Measurements from ENCODE around the gene FGF8.
"Not testable (repeated sequence)": the region's sequence is repeated elsewhere in the genome, so short reads cannot be mapped to it uniquely, and the experiment has no call there.

Gene FGF8, protein sequence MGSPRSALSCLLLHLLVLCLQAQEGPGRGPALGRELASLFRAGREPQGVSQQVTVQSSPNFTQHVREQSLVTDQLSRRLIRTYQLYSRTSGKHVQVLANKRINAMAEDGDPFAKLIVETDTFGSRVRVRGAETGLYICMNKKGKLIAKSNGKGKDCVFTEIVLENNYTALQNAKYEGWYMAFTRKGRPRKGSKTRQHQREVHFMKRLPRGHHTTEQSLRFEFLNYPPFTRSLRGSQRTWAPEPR

DNA sequence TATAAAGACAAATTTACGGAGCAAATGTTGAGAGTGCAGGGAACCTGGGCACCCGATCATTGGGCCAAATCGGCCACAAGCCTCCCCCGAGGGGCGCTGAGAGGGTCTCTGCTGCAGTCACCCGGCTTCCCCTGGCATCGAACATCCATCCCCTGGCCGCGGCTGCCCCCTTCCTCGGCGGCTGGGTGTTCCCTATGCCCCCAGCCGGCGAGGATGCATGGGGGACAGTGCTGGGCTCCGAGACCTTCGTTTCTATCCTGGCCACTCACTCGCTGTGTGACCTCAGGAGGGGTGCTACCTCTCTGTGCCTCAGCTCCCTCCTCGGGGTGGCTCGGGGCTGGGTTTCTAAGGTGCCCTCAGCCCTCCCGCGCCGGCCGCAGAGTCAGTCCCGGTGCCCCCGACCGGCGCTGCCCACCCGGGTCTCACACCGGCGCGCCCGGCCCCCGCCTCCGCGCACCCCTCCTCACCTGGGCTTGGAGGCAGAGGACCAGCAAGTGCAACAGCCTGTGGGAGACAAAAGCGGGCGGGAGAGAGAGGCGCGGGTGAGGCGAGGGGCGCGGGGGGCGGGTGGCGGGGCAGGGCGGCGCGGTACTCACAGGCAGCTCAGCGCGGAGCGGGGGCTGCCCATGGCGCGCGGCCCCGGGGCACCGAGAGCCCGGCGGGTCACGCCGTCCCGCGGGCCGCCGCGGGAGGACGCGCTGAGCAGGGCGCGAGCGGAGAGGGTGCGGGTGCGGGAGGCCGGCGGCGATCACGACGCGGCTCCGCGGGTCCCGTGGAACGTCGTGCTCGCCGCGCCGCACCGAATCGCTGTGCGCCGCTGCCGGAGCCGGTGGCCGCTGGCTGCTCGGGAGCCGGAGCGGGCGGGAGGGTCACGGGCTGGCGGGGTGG lies at the start of gene FGF8:
Gene FGF8 (minus strand): TSS at position 842 of the 888 bp plus-strand sequence. CDS start 214 bp downstream, at position 628.
- DNase-seq, result no peak

DNA sequence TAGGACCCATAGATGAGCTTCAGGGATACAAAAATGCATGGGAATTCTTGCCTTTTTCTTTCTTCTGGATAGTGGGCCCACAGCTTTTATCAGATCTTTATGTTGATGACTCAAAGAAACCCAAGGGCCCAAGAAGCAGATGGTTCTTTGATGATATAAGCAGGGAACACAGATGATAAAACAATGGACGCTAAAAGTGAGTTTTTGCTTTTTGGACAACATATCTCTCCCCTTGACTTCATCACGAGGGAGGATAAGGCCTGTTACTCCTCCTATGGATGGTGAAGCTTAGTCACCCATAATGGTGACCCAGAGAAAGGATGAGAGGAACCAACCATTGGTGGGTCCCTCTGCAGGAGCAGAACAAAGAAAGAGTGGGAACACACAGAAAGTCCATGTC lies 48.8 kb upstream of the FGF8 start:
- no peak for DNase-seq

DNA sequence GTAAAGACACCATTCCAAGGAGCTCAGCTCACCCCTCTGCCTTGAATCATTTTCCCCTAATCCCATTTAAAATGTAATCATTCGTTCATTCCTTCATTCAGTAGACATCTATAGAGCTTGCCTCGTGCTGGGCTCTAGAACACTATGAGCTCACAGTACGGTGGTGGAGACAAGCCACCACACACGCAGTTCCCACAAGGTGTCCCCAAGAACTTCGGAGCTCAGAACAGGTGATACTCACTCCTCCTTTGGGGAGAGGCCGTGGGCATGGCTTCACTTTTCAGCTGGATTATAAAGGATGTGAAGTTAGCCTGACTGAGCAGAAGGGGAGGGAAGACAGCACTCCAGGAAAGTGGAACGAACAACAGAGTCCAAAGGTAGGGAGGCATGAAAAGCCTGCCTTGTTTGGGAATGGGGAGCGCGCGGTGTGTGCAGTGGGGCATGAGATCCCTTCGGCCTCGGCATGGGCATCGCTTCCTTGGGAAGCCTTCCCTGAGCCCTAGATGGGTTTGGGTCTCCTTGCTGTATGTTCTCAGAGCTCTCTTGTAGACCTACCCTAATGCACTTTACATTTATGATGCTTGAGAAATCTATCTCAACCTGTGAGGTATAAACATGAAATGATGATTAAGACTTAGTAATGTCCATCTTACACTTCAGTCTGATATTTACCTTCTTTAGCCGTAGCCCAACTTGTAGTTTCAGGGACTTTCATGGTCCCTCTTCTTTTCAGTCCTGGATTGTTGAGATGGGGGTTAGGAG lies 43.1 kb upstream of the FGF8 start:
- peak; percentile 56 for DNase-seq

DNA sequence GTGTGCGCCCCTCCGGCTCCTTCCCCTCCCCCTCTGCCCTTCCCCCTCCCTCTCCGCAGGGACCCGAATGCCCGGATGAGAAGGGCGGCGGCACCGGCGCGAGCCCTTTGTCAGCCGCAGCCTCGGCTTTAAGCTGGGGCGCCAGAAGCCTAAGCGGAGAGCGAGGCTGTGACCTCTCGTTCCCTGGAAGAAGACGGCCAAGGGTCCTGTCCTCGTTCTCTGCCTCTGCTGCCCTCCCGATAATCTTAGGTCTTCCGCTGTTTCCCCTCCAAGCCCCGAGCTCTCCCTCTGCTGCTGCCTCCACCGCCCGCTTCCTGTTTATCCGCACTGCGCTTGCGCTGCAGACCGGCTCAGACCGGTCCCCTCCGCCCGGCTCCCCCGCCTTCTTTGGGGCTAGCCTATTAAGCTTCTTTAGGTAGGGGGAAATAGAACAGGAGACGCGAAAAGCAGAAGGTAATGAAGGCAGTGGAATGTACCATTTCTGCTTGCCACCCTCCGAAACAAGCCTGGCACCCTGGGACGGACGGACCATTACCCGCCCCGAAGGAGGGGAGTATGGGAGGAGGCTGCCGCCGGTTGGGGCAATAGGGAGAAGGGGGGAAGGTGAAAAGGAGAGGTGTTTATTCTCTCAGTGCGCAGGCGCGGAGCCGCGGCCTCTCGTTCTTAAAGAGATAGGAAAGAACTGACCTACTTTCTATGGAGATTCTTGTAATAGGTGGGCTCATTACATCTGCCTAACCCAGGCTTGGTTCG lies 42.4 kb upstream of the FGF8 start, which contains the start of gene OGA:
Gene OGA (minus strand): TSS at position 326 of the 753 bp plus-strand sequence. CDS start 422 bp downstream, outside the sequence.
- DNase-seq, result peak; percentile 100

DNA sequence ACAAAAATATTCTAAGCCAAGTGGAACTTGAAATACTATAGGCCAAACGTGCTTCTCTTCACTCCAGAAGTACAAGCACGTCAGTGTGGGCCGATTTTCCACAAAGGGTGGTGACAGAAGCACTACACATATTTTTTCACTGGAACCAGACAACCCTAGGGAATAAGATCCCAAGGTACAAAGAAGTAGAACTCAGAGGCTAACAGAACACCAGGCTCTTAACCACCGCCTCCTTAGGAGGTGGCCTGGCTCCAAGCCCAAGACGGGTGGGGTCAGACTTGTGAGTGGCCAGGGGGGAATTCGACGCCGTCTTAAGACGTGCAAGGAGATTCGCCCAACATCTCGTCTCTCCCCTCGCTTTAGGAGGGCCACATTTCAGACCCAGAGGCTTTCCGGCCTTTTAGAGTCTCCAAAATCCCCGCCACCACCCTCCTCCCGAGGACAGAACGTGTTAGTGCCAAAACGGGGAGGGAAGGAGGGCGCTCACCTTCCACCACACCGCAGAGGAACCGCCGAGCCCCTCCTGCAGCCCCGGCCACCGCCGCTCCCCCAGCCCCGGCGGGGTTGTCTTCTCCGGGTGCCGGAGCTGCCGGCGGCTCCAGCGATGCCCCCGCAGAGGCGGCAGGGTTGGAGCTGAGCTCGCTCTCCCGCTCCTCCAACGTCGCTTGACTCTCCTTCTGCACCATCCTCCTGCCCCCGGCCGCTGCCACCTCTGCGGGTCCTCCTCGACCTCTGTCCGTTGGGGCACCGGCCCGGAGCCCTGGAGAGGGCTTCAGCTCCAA lies 41.6 kb upstream of the FGF8 start:
- DNase-seq, result no peak

DNA sequence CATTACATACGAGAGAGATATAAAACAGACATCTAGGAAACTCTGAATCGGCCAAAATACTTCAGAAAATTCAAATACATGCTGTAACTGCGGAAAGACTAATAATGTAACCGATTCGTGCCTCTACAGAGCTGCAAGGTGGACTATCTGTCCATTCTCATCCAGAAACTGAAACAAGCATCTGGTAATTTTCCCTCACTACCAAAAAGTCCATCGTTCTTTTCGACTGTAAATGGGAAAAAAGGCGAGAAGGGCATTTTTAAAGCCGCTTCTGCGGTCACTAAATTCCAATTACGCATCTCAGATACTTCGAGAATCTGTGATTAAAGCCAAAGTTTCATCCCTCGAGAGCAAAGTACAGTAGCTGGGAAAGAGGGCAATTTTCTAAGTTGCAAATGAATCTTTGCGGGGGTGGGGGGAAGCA lies 41.0 kb upstream of the FGF8 start:
- DNase-seq, result no peak

DNA sequence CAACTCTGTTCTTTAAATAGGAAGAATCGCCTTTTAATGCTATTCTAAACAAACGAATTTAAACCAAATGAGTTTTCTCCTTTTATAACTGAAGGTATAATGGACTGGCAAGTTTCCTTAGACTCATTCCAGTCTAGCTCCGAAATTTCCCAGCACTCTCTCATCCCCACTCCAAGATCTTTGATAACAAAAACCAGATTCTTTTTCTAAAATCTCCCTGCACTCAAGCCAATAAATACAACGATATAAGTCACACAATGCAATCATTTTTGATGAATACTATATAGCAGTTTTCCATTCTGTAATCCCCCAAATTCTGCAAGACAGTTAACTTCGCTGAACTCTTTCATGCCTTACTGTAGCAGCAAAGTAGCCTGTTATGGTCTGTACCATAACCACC lies 40.5 kb upstream of the FGF8 start:
- DNase-seq, result no peak

DNA sequence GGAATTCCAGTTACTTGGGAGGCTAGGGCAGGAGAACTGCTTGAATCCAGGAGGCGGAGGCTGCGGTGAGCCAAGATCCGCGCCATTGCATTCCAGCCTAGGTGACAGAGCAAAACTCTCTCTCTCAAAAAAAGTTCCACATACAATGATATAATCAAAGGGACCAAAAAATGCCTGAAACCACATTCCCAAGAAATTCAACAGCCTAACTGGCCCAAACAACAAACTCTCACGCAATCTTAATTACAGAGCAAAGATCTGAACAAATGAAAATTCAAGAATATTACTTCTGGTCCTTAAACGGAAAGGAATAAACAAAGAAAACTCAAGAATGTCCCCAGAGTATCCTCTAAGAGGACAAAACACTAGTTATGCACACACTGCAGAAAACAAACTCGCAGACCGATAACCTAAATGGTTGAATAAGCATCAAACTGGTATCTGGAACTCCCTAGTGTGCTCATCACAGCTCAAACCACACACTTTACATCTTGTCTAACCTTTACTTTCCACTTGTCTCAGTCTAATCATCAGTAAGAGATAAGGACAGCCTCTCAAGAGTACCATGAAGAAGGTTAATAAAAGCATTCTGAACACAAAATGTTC lies 38.7 kb upstream of the FGF8 start:
- no peak for DNase-seq

DNA sequence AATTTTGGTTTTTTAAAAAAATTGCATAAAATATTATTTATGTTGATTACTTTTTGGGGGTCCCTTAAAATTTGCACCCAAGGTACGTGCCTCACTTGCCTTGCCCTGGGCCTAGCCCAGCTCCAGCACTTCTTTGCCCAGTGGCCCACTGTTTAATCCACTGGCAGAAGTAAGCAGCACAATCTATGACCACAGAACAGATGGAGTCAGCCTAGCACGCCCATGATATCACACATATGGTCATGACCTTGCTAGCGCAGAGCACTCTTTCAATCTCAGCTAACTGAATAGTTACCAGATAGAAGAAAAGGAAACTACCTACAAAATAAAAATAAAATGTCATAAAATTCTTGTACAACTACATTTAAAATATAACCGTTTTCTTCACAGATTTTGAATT lies 36.7 kb upstream of the FGF8 start:
- DNase-seq, result no peak

DNA sequence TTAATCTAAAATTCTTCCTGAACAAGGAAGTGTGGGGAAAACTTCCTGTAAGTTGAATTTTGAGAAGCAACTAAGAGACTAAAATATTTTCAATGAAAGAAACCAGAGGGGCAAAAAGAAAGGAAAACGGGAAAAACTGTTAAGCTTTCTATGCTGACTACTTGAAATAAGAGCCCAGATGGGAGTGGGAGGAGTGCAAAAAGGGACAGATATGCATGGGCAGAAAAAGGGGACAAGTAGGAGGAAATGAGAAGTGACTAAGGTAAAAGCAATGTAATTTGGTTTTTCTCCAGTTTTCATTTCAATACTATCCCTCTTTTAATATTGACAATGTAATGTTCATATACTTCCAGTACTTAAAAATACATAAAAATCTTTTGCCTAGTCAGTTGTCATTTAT lies 31.2 kb upstream of the FGF8 start:
- no peak for DNase-seq

DNA sequence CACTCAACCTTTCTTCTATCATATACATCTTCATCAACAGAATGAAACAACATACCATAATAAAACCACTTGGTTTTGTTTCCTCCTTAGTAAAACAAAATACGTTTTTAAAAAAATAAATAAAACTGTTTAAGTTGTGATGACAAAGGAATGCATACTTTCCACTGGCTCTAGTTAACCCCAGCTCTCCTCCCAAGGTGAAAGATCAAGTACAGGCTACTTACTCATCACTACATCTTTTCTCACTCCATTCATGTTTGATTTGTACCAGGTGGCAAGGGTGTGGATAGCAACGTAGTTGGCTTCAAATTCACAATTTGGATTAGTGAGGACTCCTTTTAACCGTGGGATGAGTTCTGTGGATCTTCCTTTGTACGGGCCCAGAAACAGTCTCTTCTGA lies 27.6 kb upstream of the FGF8 start:
- no peak for DNase-seq

DNA sequence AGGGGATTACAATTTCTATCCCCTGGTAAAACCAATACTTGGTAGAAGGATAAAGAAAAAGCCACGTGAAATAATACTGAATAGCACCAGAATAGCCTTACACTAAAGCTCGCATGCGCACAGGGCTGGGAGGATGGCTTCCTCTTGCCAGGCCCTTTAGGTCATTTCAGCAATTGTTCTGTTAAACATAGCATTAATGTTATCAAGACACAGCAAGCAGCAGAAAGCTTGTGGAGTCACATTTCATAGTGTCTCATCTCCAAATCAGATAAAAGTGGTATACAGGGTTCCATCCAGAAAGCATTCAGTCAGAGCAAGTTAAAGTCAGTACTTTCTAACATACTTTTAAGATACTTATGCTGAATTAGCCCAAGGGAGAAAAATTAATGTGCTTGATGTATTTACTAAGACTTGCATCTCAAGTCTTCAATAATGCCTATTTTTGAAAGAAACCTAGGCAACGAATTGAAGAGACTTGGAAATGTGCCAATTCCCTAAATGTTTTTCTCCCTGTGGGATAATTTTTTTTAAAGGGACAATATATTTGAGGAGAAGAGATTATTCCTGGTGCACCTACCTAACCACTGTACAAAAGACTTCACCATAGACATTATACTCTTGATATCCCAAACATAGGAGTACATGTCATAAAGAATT lies 21.6 kb upstream of the FGF8 start:
- DNase-seq, result no peak

DNA sequence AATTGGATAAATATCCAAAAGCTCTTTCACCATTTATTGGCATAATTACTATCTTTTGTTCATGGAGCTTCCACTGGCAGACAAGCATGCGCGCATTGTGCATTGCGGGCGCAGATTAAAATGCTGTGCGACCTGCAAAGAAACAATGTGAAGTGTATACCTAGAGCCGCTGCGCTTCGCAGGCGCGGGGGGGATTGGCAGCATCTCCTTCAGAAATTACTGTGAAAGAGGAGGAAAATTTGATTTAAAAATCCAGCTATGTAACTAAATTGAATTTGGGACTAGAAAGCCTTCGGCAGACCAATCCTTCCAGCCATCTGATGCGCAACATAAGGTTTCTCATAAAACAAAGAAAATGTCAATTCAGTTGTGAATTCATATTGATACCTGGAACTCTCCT lies 17.6 kb upstream of the FGF8 start:
- no peak for DNase-seq

DNA sequence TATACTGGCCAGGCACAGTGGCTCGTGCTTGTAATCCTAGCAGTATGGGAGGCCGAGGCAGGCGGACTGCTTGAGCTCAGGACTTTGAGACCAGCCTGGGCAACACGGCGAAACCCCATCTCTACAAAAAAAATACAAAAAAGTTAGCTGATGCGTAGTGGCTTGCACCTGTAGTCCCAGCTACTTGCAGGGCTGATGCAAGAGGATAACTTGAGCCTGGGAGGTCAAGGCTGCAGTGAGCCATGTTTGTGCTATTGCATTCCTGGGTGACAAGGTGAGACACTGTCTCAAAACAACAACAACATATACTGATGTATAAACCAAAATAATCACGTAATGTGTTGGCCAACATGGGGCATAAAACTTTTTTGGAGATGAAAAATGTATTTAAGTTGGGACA lies 13.8 kb upstream of the FGF8 start:
- DNase-seq, result no peak

DNA sequence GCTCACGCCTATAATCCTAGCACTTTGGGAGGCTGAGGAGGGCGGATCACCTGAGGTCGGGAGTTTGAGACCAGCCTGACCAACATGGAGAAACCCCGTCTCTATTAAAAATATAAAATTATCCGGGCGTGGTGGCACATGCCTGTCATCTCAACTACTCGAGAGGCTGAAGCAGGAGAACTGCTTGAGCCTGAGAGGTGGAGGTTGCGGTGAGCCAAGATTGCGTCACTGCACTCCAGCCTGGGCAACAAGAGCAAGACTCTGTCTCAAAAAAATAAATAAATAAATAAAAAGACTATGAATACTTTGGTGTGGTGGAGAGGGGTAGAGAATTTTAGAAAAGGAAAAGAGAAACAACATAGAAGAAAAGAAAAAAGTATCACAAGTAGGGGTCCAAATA lies 13.3 kb upstream of the FGF8 start:
- not testable (repeated sequence) for DNase-seq

DNA sequence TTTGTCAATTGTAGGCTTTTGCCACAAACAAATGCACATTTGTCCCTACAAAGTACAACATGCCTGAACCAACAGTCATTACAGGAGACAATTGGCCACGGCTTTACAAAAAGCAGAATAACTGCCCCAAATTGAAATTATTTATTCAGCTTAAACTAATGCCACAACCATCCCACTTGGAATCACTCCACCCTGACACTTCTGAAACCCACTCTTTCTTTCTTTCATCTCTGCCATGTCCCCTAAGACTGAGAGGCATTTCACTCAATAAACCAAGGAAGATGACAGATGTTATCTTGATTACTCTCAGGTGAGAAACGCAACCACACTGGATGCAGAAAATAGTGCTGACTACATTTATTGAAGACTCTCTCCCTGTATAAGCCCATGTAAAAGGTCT lies 9.9 kb upstream of the FGF8 start:
- no peak for DNase-seq

DNA sequence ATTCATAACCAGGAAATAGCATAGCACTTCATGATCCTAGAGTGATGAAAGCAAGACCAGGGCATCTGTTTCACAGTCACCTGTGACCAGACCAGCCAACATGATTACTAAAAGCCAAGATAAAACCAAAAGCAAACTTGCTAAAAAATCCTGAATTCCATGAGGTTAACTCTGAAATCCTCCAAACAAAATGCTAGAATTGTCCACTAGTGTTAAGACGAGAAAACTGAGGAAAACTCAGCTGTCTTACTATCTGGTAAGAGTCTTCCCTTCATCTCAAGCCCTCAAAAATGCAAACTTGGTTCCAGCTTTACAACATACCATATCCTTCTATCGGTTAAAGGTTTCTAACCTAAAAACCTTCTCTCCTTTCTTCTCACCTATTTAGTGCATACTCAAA lies 8.6 kb upstream of the FGF8 start:
- DNase-seq, result no peak

DNA sequence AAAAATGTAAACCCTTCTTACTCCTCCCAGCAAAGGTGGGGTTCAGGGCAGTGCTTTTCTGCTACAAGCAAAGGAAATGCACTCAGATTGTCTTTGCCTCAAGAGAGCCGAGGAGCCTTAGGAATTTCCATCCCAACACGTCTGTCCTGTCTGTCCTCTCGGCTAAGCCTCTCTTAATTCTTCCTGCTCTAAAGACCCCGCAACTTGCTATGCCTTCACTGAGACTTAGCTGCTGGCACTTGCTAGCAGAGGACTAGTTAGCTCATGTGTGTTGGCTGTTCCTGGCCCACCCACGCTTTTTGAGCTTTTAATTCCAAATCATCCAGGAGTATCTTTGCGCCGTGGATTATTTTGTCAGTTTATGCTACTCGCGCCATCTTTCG lies 7.8 kb upstream of the FGF8 start:
- DNase-seq, result no peak

DNA sequence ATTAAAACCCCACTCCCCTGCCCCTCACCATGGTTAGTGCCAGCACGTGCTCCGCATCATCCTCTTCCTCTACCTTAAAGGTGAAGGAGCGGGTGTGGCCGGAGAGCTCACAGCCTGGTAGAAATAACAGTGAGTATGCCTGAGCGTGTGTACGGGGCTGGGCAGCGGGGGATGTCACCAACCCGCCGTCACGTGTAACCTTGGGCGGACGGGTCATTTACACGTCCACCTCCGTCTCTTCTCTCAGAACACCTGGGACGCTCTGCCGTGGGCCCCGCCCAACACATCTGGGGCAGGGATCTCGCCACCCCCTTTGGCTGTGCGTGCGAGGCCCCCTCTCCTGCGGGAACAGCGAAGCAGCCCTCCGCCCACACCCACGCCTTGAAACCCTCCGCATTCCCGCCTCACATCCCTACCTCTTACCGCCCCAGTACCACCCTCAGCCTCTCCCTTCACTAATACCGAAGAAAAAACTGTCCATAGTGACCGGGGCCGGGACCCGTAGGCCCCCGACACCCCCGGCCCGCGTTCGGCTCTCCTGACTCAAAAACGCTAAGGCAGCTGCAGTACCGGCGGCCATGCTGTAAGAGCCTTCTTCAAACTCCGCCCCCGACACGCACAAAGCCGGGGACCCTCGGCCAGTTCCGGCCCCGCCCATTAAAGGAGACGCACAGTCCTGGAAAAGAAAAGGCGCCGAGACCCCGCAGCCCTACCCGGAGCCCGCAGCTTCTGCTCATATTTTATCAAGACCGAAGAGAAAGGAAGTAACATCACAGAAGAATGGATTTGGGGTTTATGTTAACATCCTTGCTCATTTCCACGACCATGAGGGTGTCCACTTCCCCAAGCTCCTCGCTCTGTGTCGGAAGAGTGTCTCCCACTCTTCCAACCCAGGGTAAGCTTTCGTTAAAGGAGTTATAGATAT lies 7.2 kb upstream of the FGF8 start, which contains the start of gene NPM3:
Gene NPM3 (minus strand): TSS at position 636 of the 925 bp plus-strand sequence. CDS start 56 bp downstream, at position 580.
- peak; percentile 22 for DNase-seq
